GM21447 (cell line): ENCODE results near the gene FARS2.

Experiments used
- ATAC-seq: cut with Tn5 transposase; IDR thresholded peaks from one replicate; pipeline ENCODE4 v1.9.1; 2021; ENCODE audit not compliant: unreplicated experiment

The FARS2 gene

GRCh38 chr6:5817869-5818268, 556.6 kb downstream of the FARS2 start:
- no peak for ATAC-seq

GRCh38 chr6:5818959-5819358, 557.6 kb downstream of the FARS2 start:
- no peak for ATAC-seq
